ENCODE measurements around the gene ZFR2.

ZFR2 gene

GRCh38 chr19:3873151-3873550 lies 4.3 kb upstream of the ZFR2 start:
- no peak for DNase-seq

GRCh38 chr19:3867971-3868769 lies 668 bp downstream of the ZFR2 start:
- no peak for DNase-seq

GRCh38 chr19:3866910-3867638 lies 1.8 kb downstream of the ZFR2 start:
- no peak for DNase-seq

- no peak for DNase-seq
Measured at GRCh38 chr19:3863648-3864047, 5.2 kb downstream of the ZFR2 start.

- no peak for DNase-seq
Measured at GRCh38 chr19:3862826-3863500, 5.9 kb downstream of the ZFR2 start.

GRCh38 chr19:3860499-3860898 lies 8.3 kb downstream of the ZFR2 start:
- no peak for DNase-seq

- DNase-seq, result no peak
Measured at GRCh38 chr19:3857449-3858003, 11.3 kb downstream of the ZFR2 start.

- DNase-seq, result no peak
Measured at GRCh38 chr19:3855320-3855719, 13.5 kb downstream of the ZFR2 start.

GRCh38 chr19:3852614-3853254 lies 16.1 kb downstream of the ZFR2 start:
- DNase-seq, result peak; percentile 28

- DNase-seq, result no peak
Measured at GRCh38 chr19:3852177-3852511, 16.7 kb downstream of the ZFR2 start.

GRCh38 chr19:3851254-3852176 lies 17.3 kb downstream of the ZFR2 start:
- no peak for DNase-seq

GRCh38 chr19:3850320-3850972 lies 18.4 kb downstream of the ZFR2 start:
- DNase-seq, result no peak

- DNase-seq, result no peak
Measured at GRCh38 chr19:3849787-3850186, 19.1 kb downstream of the ZFR2 start.

- no peak for DNase-seq
Measured at GRCh38 chr19:3849092-3849491, 19.7 kb downstream of the ZFR2 start.

- DNase-seq, result no peak
Measured at GRCh38 chr19:3844596-3844995, 24.2 kb downstream of the ZFR2 start.

- DNase-seq, result no peak
Measured at GRCh38 chr19:3842948-3843347, 25.9 kb downstream of the ZFR2 start.

GRCh38 chr19:3840804-3841203 lies 28.0 kb downstream of the ZFR2 start:
- no peak for DNase-seq

- DNase-seq, result no peak
Measured at GRCh38 chr19:3839941-3840340, 28.9 kb downstream of the ZFR2 start.

GRCh38 chr19:3838661-3839060 lies 30.2 kb downstream of the ZFR2 start:
- no peak for DNase-seq

- no peak for DNase-seq
Measured at GRCh38 chr19:3837922-3838321, 30.9 kb downstream of the ZFR2 start.

- no peak for DNase-seq
Measured at GRCh38 chr19:3837332-3837731, 31.5 kb downstream of the ZFR2 start.

Data from femur (tissue), 1 donor.